Erythroblast (primary cell): ENCODE data around the gene PARN.
"Not testable (repeated sequence)": the region's sequence is repeated elsewhere in the genome, so short reads cannot be mapped to it uniquely, and the experiment has no call there.

Experiments used
- DNase-seq, 2 experiments: peaks; one replicate each; lab custom pipeline; 2025; lab: John Stamatoyannopoulos, UW
- GATA1 ChIP-seq: IDR thresholded peaks from 2 replicates; pipeline ENCODE4 v1.6.1; 2011; ENCODE audit warnings: low read depth, mild to moderate bottlenecking, control low read depth, low read length, moderate library complexity
- POLR2A ChIP-seq: IDR thresholded peaks from 2 replicates; pipeline ENCODE4 v1.6.1; 2011; ENCODE audit warnings: mild to moderate bottlenecking, low read length

Gene PARN

GRCh38 chr16:14437426-14437825 is 192.6 kb downstream of the PARN start:
- TF ChIP-seq POLR2A (no peak), GATA1 (no peak)
- no peak for DNase-seq

GRCh38 chr16:14436401-14436955 is 193.6 kb downstream of the PARN start:
- DNase-seq = no peak
- TF ChIP-seq POLR2A (no peak), GATA1 (no peak)

- DNase-seq = no peak
- TF ChIP-seq GATA1 (no peak), POLR2A (no peak)
Observed at GRCh38 chr16:14434860-14435259, 195.2 kb downstream of the PARN start.

GRCh38 chr16:14428971-14429637 is 201.0 kb downstream of the PARN start:
- DNase-seq = not testable (repeated sequence)

GRCh38 chr16:14428043-14428442 is 202.0 kb downstream of the PARN start:
- DNase-seq = no peak
- no peak for TF ChIP-seq POLR2A
- TF ChIP-seq GATA1 = no peak

GRCh38 chr16:14427371-14427948 is 202.6 kb downstream of the PARN start:
- TF ChIP-seq POLR2A (no peak), GATA1 (no peak)
- no peak for DNase-seq

GRCh38 chr16:14424595-14424994 is 205.5 kb downstream of the PARN start:
- TF ChIP-seq POLR2A (no peak), GATA1 (no peak)
- DNase-seq = no peak

GRCh38 chr16:14423344-14423743 is 206.7 kb downstream of the PARN start:
- no peak for DNase-seq
- no peak for TF ChIP-seq POLR2A
- TF ChIP-seq GATA1 = no peak

- DNase-seq = no peak
- no peak for TF ChIP-seq POLR2A
- TF ChIP-seq GATA1 = no peak
Observed at GRCh38 chr16:14420721-14421488, 209.2 kb downstream of the PARN start.

- not testable (repeated sequence) for DNase-seq
Observed at GRCh38 chr16:14420243-14420642, 209.8 kb downstream of the PARN start.

GRCh38 chr16:14419817-14420216 is 210.2 kb downstream of the PARN start:
- DNase-seq = no peak
- TF ChIP-seq GATA1 (no peak), POLR2A (no peak)

GRCh38 chr16:14418795-14419225 is 211.2 kb downstream of the PARN start:
- DNase-seq = no peak
- TF ChIP-seq GATA1 = no peak
- no peak for TF ChIP-seq POLR2A

- no peak for DNase-seq
- no peak for TF ChIP-seq GATA1
- no peak for TF ChIP-seq POLR2A
Observed at GRCh38 chr16:14416184-14416583, 213.9 kb downstream of the PARN start.

- TF ChIP-seq GATA1 (no peak), POLR2A (no peak)
- DNase-seq = no peak
Observed at GRCh38 chr16:14415291-14415690, 214.8 kb downstream of the PARN start.

GRCh38 chr16:14409563-14409962 is 220.5 kb downstream of the PARN start:
- TF ChIP-seq GATA1 = no peak
- TF ChIP-seq POLR2A = no peak
- no peak for DNase-seq
